HG03103 (cell line): ENCODE data around the gene YWHAB.
A peak's percentile ranks its signal among the peaks of the same experiment; 100 is the strongest.
"Not testable (repeated sequence)": the region's sequence is repeated elsewhere in the genome, so short reads cannot be mapped to it uniquely, and the experiment has no call there.

Experiments
- ATAC-seq: cut with Tn5 transposase; IDR thresholded peaks from one replicate; pipeline ENCODE4 v1.9.1; 2021; ENCODE audit warnings: low read depth; ENCODE audit not compliant: unreplicated experiment

YWHAB gene

GRCh38 chr20:44885392-44886265, at the start of gene YWHAB:
TSS of gene YWHAB (plus strand) at chr20:44885705. CDS start at chr20:44901534, 15,829 bp downstream.
- ATAC-seq = peak; percentile 95

GRCh38 chr20:44836601-44837120, 48.8 kb upstream of the YWHAB start:
- no peak for ATAC-seq

- ATAC-seq = no peak
These were observed 47.6 kb upstream of the YWHAB start for GRCh38 chr20:44837946-44838345.

GRCh38 chr20:44838521-44838920, 47.0 kb upstream of the YWHAB start:
- ATAC-seq = no peak

GRCh38 chr20:44839481-44839880, 46.0 kb upstream of the YWHAB start:
- ATAC-seq = no peak

- no peak for ATAC-seq
These were observed 44.7 kb upstream of the YWHAB start for GRCh38 chr20:44840826-44841225.

GRCh38 chr20:44841955-44842354, 43.5 kb upstream of the YWHAB start:
- no peak for ATAC-seq

GRCh38 chr20:44843876-44844275, 41.6 kb upstream of the YWHAB start:
- ATAC-seq = no peak

- no peak for ATAC-seq
These were observed 37.1 kb upstream of the YWHAB start for GRCh38 chr20:44848254-44849015.

GRCh38 chr20:44849703-44850102, 35.8 kb upstream of the YWHAB start:
- no peak for ATAC-seq

- no peak for ATAC-seq
These were observed 35.2 kb upstream of the YWHAB start for GRCh38 chr20:44850272-44850671.

- ATAC-seq = no peak
These were observed 34.7 kb upstream of the YWHAB start for GRCh38 chr20:44850837-44851236.

GRCh38 chr20:44851545-44851944, 34.0 kb upstream of the YWHAB start:
- ATAC-seq = no peak

GRCh38 chr20:44856442-44856841, 29.1 kb upstream of the YWHAB start:
- no peak for ATAC-seq

GRCh38 chr20:44856856-44857448, 28.6 kb upstream of the YWHAB start:
- ATAC-seq = no peak

GRCh38 chr20:44858606-44859360, 26.7 kb upstream of the YWHAB start:
- ATAC-seq = no peak

- no peak for ATAC-seq
These were observed 23.9 kb upstream of the YWHAB start for GRCh38 chr20:44861531-44862006.

- ATAC-seq = no peak
These were observed 23.2 kb upstream of the YWHAB start for GRCh38 chr20:44862286-44862685.

- not testable (repeated sequence) for ATAC-seq
These were observed 22.0 kb upstream of the YWHAB start for GRCh38 chr20:44863365-44864084.

- not testable (repeated sequence) for ATAC-seq
These were observed 21.0 kb upstream of the YWHAB start for GRCh38 chr20:44864493-44864892.
